Upper lobe of left lung (tissue), 4 donors: ENCODE results near the gene LPCAT1.

Experiments
- CTCF ChIP-seq, 6 experiments: fragments of 450-650 bp in 4 of 6; fragments of 200-600 bp in 2 of 6; sonication (generic) in 2 of 6; IDR thresholded peaks; one replicate each; pipeline ENCODE4 v1.5.1; 2016 to 2019; ENCODE audit warnings: antibody characterized with exemption in 6 of 6
- POLR2A ChIP-seq, 4 donors: fragments of 450-650 bp; IDR thresholded peaks; one replicate each; pipeline ENCODE4 v1.5.1; 2016 to 2017; ENCODE audit warnings: antibody characterized with exemption in 4 of 4, mild to moderate bottlenecking in 2 of 4

GRCh38 chr5:1527533-1528205 lies 3.9 kb upstream of the LPCAT1 start:
- TF ChIP-seq CTCF (IDR thresholded peaks at IDR 0.05): no peak
- TF ChIP-seq POLR2A (IDR thresholded peaks at IDR 0.05): no peak
